Neutrophil (primary cell): ENCODE results near the gene CCDC102B.

Source experiments
- H3K27ac ChIP-seq: fragments of 200-600 bp; sonication (generic); 2 replicates; pipeline ENCODE4 v1.5.1; 2016; ENCODE audit warnings: mild to moderate bottlenecking, moderate library complexity
- H3K27me3 ChIP-seq: fragments of 200-600 bp; sonication (generic); 2 replicates; pipeline ENCODE4 v1.6.0; 2016; ENCODE audit warnings: mild to moderate bottlenecking
- H3K36me3 ChIP-seq: fragments of 200-600 bp; sonication (generic); 2 replicates; pipeline ENCODE4 v1.5.1; 2017
- H3K4me1 ChIP-seq, 2 experiments: fragments of 200-600 bp in 1 of 2; sonication (generic) in 1 of 2; 1 replicate in 1 of 2; 2 replicates in 1 of 2; pipeline versions ENCODE4 v1.5.1 to v1.6.1; 2013 to 2016; ENCODE audit warnings: low read depth in 1 of 2, low read length in 1 of 2, mild to moderate bottlenecking in 1 of 2, moderate library complexity in 1 of 2; ENCODE audit not compliant: control insufficient read depth in 1 of 2, insufficient read depth in 1 of 2
- H3K4me3 ChIP-seq, 2 experiments: fragments of 200-600 bp in 1 of 2; sonication (generic) in 1 of 2; 1 replicate in 1 of 2; 2 replicates in 1 of 2; pipeline ENCODE4 v1.5.1; 2013 to 2016; ENCODE audit warnings: low read depth in 1 of 2, low read length in 1 of 2, mild to moderate bottlenecking in 1 of 2, moderate library complexity in 1 of 2
- H3K9me3 ChIP-seq: fragments of 200-600 bp; sonication (generic); 2 replicates; pipeline ENCODE4 v1.5.1; 2016
- CTCF ChIP-seq: fragments of 200-600 bp; sonication (generic); IDR thresholded peaks from 2 replicates; pipeline ENCODE4 v1.5.1; 2016; ENCODE audit warnings: antibody characterized with exemption

Gene CCDC102B

GRCh38 chr18:69085951-69086350, 288.1 kb downstream of the CCDC102B start:
- no peak for TF ChIP-seq CTCF
- Histone ChIP-seq H3K27me3 (no peaks in the 10 kb centered on the region), H3K36me3 (no peaks in the 10 kb centered on the region), H3K27ac (no peak overlapping the region), H3K4me1 (no peaks in the 10 kb centered on the region), H3K9me3 (no peaks in the 10 kb centered on the region), H3K4me3 (no peak overlapping the region)

GRCh38 chr18:69088973-69089372, 291.1 kb downstream of the CCDC102B start:
- Histone ChIP-seq H3K36me3 (no peaks in the 10 kb centered on the region), H3K4me3 (no peak overlapping the region), H3K27me3 (no peaks in the 10 kb centered on the region), H3K9me3 (no peaks in the 10 kb centered on the region), H3K27ac (no peak overlapping the region), H3K4me1 (no peaks in the 10 kb centered on the region)
- no peak for TF ChIP-seq CTCF

GRCh38 chr18:69097349-69097748, 299.5 kb downstream of the CCDC102B start:
- Histone ChIP-seq H3K36me3 (no peaks in the 10 kb centered on the region), H3K4me3 (no peak overlapping the region), H3K9me3 (no peaks in the 10 kb centered on the region), H3K4me1 (no peaks in the 10 kb centered on the region), H3K27ac (no peak overlapping the region), H3K27me3 (no peaks in the 10 kb centered on the region)
- no peak for TF ChIP-seq CTCF

GRCh38 chr18:69102959-69103358, 305.1 kb downstream of the CCDC102B start:
- Histone ChIP-seq H3K9me3 (no peaks in the 10 kb centered on the region), H3K27ac (no peak overlapping the region), H3K36me3 (no peaks in the 10 kb centered on the region), H3K4me1 (no peaks in the 10 kb centered on the region), H3K4me3 (no peak overlapping the region), H3K27me3 (no peaks in the 10 kb centered on the region)
- no peak for TF ChIP-seq CTCF
